HFF-Myc (cell line): ENCODE data around the gene RNF5.

Experiments
- DNase-seq: peaks from one replicate; pipeline ENCODE4 v3.0.0-alpha.2; 2011; ENCODE audit warnings: low read depth; ENCODE audit errors: extremely low read depth
- H3K4me3 ChIP-seq: replicated peaks from 2 replicates; pipeline ENCODE4 v1.5.1; 2011; ENCODE audit warnings: low read depth, mild to moderate bottlenecking, control low read depth, low read length
- TF ChIP-seq, protein P1 (sequence below): IDR thresholded peaks from 2 replicates; pipeline ENCODE4 v1.5.1; 2012; ENCODE audit warnings: mild to moderate bottlenecking, low read depth, low read length, control low read depth; ENCODE audit errors: missing control alignments

The RNF5 gene

DNA sequence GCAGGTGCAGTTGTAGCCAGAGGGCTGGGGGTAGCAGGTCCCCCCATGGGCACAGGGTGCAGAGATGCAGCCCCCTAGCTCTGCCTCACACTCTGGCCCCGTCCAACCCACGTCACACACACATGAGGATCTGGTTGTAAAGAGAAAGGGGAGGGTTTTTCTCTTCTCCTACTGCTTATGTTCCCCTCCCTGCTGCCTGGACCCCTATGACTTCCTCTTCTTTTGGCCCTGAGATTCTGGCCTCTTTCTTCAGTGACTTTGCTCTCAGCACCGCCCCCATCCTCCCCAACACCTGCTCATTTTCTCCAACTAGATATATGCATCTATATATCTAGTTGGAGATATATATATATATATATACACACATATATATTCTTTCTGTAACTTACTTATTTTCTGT lies 35.9 kb downstream of the RNF5 start:
- TF ChIP-seq, protein P1, sequence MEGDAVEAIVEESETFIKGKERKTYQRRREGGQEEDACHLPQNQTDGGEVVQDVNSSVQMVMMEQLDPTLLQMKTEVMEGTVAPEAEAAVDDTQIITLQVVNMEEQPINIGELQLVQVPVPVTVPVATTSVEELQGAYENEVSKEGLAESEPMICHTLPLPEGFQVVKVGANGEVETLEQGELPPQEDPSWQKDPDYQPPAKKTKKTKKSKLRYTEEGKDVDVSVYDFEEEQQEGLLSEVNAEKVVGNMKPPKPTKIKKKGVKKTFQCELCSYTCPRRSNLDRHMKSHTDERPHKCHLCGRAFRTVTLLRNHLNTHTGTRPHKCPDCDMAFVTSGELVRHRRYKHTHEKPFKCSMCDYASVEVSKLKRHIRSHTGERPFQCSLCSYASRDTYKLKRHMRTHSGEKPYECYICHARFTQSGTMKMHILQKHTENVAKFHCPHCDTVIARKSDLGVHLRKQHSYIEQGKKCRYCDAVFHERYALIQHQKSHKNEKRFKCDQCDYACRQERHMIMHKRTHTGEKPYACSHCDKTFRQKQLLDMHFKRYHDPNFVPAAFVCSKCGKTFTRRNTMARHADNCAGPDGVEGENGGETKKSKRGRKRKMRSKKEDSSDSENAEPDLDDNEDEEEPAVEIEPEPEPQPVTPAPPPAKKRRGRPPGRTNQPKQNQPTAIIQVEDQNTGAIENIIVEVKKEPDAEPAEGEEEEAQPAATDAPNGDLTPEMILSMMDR, result no peak
- no peak for DNase-seq
- H3K4me3 ChIP-seq, result no peak overlapping the region

DNA sequence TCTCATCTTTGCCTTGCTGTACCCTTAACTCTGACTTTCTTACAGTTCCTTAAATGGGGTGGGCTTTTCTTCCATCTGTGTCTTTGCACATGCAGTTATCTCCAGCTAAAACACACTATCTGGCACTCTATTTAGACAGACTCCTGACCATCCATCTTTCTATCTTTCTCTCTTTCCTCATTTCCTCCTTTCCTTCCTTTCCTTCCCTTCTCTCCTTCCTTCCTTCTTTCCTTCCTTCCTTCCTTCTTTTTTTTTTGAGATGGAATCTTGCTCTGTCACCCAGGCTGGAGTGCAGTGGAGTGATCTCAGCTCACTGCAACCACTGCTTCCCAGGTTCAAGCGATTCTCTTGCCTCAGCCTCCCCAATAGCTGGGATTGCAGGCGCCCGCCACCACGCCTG lies 37.4 kb downstream of the RNF5 start:
- TF ChIP-seq, protein P1, result no peak
- H3K4me3 ChIP-seq, result no peak overlapping the region
- no peak for DNase-seq

DNA sequence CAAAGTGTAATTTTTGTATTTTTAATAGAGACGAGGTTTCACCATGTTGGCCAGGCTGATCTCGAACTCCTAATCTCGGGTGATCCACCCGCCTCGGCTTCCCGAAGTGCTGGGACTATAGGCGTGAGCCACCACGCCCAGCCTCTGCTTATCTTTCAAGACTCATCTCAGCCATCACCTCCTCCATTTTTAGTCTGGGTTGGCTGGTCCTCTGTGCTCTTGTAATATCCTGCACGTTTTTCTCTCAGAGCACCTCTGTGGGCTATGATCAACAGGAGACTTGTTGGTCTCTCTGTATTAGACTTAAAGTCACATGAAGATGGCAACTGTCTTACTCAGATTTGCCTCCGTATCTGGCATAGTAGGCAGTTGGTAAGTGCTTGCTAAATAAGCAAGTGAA lies 38.1 kb downstream of the RNF5 start:
- H3K4me3 ChIP-seq, result no peak overlapping the region
- no peak for DNase-seq
- TF ChIP-seq, protein P1, result no peak

DNA sequence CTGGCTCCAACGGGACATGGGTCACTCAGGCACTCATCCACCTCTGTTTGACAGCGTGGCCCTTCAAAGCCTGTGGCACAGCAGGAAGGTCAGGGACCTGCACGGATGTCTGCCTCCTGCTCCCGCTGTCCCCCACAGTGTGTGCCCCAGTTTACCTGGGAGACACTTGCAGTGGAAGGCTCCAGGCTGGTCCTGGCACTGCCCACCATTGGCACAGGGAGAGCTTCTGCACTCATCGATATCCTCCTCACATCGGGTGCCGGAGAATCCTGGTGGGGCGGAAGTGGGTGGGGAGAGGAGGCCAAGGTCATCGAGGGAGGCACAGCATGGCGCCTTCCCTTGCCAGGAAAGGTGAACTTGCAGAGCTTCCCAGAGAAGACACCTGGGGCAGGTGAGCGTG lies 38.8 kb downstream of the RNF5 start:
- TF ChIP-seq, protein P1, result no peak
- no peak overlapping the region for H3K4me3 ChIP-seq
- DNase-seq, result no peak

DNA sequence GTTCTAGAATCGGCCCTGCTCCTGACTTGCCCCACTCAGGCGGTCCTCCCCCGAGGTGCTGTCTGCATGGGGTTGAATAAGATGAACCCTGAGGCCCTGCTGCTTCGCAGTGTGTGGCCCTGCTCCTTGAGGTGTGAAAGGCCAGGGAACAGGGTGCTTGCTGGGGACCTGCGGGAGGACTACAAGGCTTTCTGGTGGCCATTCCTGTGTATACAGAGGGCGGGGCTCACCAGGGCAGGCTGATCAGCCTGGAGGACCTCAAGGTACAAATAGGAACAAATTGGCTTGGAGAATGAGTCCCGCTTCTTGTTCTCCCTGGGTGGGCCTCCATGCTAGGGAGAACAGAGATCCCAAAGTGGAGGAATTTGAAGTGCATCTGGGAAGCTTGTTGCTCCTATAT lies 40.0 kb downstream of the RNF5 start:
- no peak overlapping the region for H3K4me3 ChIP-seq
- no peak for DNase-seq
- TF ChIP-seq, protein P1, result no peak

DNA sequence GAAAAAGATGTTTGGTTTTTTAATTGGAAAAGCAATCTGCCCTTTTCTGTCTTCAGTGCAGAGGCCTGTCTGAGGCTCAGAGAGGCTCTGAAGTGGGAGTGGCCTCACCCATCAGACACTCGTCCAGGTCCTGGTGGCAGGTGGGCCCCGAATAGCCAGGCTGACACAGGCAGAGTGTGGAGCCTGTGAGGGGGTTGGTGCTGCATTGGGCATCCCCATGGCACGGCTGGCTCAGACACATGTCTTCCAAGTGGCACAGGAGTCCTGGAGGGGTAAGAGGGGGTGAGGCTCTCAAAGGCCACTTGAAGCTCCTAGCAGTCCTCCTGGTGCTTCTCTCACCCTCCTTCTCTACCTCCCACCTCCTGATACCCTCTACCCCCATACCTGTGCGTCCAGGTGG lies 41.8 kb downstream of the RNF5 start:
- H3K4me3 ChIP-seq, result no peak overlapping the region
- no peak for DNase-seq
- TF ChIP-seq, protein P1, result no peak
